NCI-H2196 treated with DMSO at 0.1 percent for 48 hours (cell line): Measurements from ENCODE around the gene DNAJB6.

Experiments used
- DNase-seq: peaks from one replicate; lab custom pipeline; 2025; ENCODE audit not compliant: unreplicated experiment; lab: John Stamatoyannopoulos, UW

DNAJB6 gene

DNA sequence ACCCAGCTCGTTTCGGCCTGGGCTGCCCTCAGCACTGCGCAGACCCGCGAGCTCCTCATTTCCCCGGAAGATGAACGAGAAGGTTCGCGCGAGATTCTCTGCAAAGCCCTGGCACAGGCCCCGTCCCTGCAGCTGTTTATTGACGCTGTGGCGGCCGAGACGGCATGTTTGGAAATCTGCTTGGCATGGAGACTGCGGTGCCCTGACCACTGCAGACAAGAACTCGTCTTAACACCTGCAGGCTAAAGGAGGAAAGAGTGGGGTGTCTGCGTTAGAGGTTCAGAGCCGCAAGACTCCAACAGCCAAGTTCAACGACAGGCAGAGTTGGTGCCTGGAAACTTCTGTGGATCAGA is 125.6 kb downstream of the DNAJB6 start:
- DNase-seq, result no peak

- DNase-seq, result no peak
Observed at GRCh38 chr7:157462840-157463239, 126.0 kb downstream of the DNAJB6 start.

- no peak for DNase-seq
Observed at GRCh38 chr7:157463245-157463644, 126.4 kb downstream of the DNAJB6 start.

DNA sequence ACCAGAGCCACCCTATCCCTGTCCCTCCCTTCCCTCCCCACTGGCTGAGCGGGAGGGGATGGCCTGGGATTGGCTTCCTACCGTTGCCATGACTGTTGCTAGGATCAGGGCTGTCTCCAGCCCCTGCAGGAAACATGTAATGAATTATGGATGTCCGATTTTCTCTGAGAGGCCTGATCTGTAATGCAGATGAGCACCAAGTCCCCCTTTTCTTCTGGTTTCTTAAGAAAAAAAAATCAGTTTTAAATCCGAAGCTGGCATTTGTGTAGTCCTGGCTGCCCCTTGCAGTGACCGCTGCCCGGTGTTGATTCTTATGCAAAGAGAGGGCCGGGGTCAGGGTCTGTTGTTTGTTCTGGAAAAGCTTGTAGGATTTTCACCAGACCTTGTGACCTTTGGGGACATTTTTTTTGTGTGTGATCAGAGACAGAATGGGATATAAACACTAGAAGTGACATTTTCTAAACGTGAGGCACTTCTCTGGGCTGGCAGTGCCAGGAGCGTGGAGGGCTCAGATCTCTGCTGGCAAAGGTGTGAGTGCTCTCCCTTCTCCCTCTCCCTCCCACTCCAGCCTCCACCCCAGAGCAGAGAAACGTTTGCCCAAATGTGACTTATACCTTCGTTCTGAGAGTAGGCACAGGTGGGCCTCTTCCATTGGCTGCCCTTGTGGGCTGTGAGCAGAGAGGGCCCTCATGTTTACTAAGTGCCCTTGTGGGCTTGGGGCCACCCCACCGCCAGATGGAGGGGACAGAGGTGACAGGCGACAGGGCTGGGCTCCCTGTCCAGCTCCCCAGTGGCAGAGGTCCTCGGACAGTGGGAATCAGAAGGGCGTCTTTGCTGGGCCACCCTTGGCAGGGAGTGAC is 127.5 kb downstream of the DNAJB6 start:
- DNase-seq, result no peak

DNA sequence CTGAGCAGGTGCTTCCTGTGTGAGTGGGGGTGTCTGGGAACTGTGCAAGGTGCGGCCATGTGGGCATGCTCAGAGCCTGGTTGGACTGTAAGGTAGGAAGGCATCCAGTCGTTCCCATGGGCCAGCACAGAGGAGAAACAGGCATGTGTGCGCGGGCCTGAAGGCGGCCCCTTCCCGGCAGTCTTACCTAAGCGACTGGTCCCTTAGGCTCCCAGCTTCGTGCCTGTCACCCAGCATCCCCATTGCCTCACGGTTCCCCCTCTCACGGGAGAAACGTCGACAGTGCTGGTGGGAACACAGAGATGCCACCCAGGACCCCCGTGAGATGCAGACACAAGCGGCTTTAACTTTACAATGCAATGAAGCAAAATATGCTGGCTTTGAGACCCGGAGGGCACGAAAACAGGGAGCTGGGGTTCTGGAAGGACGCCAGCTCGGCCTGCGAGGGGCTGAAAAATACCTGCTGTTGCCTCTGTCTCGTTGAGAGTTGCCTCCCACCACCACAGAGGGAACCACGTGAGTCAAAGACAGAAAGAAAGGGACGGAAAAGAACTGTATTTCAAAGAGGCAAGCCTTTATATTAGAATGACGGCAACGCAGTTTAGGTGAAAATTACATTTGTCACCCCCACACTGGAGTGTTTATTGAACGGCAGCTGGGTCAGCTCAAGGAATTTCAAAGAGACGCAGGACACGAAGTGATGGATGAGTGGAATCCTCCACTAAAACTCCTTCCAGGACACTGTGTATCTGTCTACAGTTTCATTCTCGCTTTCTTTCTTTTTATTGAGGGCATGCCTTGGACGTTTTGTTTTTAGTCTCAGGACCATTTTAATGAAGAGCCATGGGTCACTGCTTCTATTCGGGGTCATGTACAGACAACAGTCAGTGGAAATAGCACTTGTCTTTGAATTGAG is 128.4 kb downstream of the DNAJB6 start:
- DNase-seq, result no peak

- DNase-seq, result no peak
Observed at GRCh38 chr7:157465891-157466866, 129.4 kb downstream of the DNAJB6 start.

- DNase-seq, result no peak
Observed at GRCh38 chr7:157466867-157467261, 130.1 kb downstream of the DNAJB6 start.
